Glomerular visceral epithelial cell (primary cell): ENCODE results near the gene FLOT1.
A peak's percentile ranks its signal among the peaks of the same experiment; 100 is the strongest.

Source experiments
- DNase-seq: peaks from one replicate; pipeline ENCODE4 v3.0.0-alpha.2; 2016; ENCODE audit errors: extremely low spot score

The FLOT1 gene

DNA sequence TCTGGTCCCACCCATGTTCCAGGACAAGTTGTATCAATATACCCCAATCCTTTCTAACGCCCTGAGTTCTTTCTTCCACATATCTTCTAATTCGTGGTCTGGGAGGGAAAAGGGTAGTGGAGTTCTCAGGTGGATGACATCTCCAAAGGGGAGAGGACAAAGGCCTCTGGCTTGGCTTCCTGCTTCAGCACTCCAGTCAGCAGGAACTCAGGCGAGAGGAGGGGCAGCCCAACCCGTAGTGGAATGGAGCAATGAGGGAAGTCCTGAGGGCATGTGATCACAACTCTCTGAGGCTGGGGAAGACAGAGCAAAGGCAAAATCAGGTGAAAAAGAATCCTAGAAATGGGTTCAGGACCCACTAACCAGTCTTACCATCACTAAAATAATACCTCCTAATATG is 42.1 kb downstream of the FLOT1 start:
- no peak for DNase-seq

DNA sequence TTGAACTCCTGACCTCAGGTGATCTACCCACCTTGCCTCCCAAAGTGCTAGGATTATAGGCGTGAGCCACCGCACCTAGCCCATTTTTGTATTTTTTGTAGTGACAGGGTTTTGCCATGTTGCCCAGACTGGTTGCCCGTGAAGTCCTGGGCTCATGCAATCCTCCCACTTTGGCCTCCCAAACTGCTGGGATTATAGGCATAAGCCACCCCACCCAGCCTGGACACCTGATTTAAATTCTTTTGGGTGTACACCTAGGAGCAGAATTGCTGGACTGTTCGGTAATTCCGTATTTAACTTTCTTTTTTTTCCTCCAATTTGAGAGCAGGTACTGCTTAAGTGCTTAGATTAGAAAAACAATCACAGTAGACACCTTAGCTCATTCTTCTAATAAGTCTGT is 46.1 kb downstream of the FLOT1 start:
- no peak for DNase-seq

DNA sequence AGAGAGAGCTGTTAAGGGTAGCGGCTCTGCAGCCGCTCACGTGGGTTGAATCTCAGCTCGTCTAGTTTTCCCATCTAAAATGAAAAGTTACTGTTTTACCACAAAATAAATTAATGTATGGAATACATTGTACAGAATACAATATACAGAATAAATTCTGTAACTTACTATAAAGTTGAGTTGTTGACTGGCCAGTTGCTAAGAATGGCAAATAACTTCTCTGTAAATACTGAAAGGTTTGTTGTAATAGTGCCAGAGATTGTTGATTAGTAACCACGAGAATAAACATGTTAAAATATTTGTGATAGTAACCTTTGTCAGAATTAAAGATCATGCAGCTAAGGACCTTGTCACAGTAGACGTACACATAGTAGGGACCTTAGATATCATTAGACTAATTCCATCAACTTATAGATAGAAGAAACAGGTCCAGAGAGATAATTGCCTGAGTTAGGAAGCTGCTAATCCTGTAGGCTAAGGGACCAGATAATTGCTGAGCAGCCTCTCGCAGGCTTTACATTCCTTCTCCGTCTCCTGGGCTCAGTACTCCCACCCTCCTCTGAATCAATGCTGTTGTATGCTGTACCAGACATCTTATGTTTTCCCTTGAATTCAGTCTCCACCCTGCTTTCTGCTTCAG is 51.2 kb downstream of the FLOT1 start:
- no peak for DNase-seq

DNA sequence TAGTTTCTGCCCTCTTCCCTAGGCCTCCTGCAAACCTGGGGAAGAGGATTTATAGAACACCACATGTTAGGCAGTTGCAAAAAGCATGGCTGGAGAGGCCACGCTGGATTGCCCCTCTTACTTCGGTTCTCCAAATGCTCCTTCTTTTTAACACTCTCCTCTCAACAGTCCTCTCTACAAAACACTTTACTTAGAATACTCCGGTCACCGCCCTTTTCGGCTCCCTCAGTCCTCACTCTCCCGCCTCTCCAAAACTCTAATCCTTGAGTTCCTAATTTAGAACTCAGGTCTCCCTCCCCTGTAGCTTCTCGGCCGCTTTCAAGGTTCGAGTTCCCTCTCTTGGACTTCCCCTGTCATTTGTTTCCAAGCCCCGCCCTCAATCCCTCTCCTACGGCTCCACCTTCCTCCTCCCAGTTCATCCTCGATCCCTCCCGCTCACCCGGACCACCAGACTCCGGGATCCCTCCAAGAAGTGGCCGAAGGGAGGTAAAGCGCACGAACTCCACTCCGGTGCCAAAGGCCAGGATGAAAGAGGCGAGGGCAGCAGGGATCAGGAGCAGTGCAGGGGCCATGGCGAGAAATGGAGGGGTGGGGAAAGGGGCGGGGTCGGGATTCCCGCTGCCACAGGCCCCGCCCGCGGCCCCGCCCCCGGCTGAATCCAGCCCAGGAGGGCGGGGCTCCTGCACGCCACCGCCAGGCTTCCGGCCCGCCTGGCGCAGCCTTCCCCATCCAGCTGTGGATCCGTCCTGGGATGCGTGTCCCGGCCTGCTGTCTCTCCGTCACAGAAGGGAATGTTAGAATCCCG is 51.9 kb downstream of the FLOT1 start, which contains the start of gene NRM:
Gene NRM, minus strand, starts transcription at position 582 of the 805 bp plus-strand sequence. Its CDS starts 10 bp downstream, at position 572.
- peak; percentile 91 for DNase-seq

- no peak for DNase-seq
These were observed 52.5 kb downstream of the FLOT1 start for GRCh38 chr6:30689985-30690384.

DNA sequence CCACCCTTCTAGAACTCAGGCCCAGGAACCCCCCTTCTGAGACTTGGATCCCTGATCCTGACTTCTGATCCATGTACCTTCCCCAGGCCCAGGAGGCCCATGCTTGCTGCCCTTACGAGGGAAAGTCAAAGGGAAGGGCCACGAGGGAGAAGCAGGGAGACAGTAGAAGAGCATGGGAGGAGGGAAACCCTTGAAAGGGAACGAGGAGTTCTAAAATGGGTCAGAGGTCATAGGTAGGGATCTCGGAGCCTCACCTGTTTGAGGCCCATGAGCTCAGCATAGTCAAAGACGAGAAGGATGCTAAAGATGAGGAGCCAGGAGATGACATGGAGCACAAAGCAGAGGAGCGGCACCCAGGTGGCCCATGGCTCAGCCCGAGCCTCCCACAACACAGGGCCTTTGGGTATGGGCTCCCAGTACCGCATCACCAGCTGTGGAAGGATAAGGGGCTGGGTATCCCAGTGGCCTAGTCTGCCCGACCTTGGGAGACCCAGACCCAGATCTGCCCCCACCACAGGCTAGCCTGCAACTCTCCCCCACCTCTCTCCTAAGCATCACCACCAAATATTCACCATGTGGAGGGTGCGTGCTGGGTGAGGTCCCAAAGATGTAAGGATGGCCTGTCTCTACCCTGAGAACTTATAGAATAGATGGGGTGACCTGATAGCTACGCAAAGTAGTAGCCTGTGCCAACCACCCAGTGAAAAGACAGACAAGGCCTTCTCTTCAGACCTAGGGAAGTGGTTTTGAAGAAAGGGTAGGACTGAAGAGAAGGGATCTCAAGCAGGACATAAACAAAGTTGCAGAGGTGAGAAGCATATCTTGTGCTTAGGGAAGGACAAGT is 53.2 kb downstream of the FLOT1 start:
- DNase-seq = no peak

GRCh38 chr6:30688569-30688968 is 53.9 kb downstream of the FLOT1 start:
- DNase-seq = no peak

- no peak for DNase-seq
These were observed 54.6 kb downstream of the FLOT1 start for GRCh38 chr6:30687659-30688431.

DNA sequence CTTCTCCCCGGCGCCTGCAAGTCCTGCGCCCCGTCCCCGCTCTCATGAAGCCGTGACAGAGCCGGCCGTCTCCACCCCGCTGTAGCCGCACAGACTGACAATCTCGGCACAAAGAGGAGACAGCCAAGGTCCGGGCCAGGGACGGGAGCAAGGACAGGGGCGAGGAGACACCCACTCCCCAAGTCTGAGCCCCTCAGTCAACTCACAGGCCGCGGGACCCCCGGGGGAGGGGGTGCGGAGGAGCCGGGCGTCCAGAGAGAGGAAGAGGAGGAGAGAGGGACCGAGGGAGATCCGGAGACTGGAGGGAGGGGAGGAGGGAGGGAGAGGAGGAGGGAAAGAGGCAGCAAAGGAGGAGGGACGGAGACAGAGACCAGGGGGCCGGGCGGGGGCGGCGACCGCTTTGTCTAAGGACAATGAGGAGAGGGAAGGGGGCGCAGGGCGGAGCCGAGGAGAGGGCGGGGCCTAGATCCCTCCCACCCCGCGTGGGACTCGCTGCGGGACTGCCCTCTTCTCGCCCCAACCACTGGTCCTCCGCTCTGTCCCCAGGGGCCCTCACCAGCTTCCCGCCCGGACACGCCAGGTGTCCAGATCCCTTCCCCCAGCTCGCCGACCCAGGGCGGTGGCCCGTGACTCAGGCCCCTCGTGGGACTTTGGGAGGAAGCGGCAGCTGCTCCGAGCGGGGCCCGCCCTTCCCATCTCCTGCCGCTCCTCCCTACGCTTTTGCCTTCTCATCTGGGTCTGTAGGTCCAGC is 55.4 kb downstream of the FLOT1 start:
- peak; percentile 99 for DNase-seq

DNA sequence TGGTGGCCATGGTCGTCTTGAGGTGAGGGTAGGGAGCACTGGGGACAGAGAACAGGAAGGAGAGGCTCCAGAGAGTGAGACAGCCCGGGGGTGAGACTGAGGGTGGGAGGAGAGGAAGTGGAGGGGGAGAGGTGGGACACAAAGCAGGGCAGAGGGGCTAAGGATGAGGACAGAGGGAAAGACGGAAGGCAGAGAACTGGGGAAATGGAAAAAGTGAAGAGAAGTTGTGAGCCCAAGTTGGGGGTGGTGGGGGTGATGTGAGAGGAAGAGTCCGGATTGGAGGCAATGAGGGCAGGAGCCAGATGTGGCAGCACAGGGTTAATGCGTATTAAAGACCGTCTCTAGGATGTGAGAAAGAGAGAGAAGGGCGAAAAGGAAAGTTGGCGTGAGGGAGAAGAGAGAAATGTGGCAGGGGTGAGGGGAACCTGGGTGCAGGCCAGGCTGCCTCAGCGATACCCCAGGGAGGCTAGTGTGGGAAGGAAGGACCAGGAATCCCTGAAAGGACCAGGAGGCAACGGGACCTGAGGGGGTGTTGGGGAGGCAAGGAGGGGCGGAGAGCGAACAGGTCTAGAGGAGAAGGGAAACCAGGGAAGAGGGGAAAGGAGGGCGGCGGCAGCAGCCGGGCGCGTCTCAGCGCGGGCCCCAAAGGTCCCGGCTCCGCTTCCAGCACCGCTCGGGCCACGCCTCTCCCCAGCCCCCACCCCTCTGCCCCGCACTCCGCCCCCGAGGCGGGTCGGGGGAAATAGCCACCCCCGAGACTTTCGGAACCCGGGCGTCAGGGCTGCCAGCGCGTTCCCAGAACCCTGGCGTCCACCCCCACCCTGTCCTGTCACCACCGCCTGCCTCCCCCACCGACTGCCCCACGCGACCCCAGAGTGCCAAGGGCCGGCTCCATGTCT is 56.2 kb downstream of the FLOT1 start, which contains the start of gene PPP1R18:
Gene PPP1R18, minus strand, starts transcription at position 637 of the 899 bp plus-strand sequence. Its CDS starts 627 bp downstream, at position 10.
- peak; percentile 71 for DNase-seq

- DNase-seq = no peak
These were observed 57.1 kb downstream of the FLOT1 start for GRCh38 chr6:30685157-30686008.

GRCh38 chr6:30684386-30685156 is 57.9 kb downstream of the FLOT1 start:
- peak; percentile 42 for DNase-seq

DNA sequence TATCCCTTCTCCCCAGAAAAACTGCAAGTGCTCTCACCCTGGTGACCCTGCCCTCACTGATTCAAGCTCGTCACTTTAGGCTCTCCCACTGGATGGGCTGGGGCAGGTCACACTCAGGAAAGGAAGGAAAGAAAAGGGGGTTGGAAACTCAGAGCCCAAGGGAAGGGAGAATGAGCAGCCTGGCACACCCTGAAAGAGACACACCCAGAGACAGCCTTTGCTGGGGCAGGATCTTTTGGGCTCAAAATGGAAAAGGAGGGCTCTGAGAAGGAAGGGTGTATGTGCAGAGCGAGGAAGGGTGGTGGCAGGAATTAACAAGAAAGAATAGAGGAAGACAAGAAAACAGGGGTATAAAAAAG is 58.5 kb downstream of the FLOT1 start:
- no peak for DNase-seq

DNA sequence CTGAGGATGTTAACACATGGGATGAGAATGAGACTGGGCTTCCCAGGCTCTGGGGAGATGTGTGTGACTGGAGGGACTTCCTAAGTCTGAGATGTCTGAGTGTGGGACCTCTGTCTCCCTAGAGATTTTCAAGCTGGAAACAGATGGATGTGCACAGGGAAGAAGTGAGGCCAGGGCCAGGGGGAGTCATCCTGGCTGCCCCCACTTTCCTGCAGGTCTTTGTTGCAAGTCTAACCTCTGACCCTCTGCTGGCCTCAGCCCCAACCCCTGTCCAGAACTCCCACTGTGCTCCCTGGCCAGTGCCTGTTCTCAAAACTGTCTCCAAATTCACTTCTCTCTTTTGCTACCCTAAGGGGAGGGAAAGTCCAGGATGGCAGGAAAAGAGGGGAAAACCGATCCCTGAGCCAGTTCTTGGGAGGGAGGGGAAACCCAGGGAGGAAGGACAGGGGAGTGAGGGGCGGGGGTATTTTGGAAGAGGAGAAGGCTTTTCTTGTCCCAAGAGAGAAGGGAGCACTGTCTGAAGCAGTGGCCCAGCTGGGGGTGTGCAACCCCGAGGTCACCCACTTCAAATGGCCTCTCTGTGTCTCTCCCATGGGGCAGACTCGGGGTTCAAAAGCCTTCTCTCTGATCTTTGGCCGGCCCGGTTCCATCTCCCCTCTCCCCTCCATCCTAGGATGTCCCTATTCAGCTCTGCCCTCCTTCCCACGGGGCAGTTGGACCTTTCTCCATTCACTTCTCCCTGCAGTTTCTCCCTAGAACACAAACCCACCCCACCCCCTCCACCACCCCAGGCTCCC is 59.1 kb downstream of the FLOT1 start:
- DNase-seq = no peak

DNA sequence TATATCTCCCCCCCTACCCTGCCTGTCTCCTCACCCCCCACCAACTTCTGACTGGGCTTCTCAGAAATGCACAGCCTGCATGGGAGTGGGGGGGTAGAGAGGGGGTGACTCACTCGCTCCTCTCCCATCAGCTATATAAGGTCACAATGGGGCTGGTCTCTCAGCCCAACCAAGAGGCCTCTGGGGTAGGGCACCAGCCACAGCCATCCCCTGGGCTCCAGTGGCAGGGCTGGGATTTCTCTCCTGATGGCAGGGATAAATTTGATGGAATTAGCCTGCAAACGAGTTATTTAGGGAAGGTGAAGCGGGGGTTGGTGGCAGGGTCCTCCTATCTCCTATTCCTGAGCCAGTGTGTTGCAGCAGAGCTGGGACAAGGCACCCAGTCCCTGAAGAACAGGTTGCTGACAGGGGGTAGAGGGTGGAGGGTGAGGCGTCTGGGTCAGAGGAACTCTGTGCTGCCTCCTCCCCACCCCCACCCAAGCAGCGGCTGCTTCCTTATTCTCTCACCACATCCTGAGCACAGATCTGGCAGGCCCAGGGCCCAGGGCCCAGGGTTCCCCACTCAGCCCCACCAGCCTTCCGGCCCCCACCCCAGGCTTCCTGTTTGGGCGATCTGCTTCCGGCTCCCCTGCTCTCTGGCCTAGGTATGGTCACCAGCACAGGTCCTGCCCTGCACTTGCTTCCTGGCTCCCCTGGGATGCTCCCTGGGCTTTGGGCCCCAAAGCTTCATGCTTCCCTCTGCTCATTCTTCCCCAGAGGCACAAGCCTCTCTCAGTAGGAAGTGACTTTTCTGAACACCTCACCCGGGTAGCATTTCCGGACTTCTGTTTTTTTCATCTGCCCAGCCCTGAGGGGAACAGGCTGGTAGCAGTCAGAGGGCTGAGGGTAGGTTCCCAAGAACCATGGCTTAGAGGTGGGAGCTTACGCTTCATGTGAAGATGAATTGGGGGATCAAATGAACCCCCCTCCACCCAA is 60.1 kb downstream of the FLOT1 start:
- peak; percentile 87 for DNase-seq

- no peak for DNase-seq
These were observed 60.7 kb downstream of the FLOT1 start for GRCh38 chr6:30681766-30682142.
